Activated CD4-positive, alpha-beta T cell treated with anti-CD3 and anti-CD28 coated beads, Interleukin-10, Interleukin-2, amounts not matched to agents 100 ng/mL and 50 ng/mL, durations not matched to agents 16 hours and 8 hours (primary cell): Measurements from ENCODE around the gene CEP295NL.
A peak's percentile ranks its signal among the peaks of the same experiment; 100 is the strongest.
"Not testable (repeated sequence)": the region's sequence is repeated elsewhere in the genome, so short reads cannot be mapped to it uniquely, and the experiment has no call there.

ENCODE experiments used
- DNase-seq: peaks from one replicate; pipeline ENCODE4 v3.0.0-alpha.2; 2020

Gene CEP295NL

DNA sequence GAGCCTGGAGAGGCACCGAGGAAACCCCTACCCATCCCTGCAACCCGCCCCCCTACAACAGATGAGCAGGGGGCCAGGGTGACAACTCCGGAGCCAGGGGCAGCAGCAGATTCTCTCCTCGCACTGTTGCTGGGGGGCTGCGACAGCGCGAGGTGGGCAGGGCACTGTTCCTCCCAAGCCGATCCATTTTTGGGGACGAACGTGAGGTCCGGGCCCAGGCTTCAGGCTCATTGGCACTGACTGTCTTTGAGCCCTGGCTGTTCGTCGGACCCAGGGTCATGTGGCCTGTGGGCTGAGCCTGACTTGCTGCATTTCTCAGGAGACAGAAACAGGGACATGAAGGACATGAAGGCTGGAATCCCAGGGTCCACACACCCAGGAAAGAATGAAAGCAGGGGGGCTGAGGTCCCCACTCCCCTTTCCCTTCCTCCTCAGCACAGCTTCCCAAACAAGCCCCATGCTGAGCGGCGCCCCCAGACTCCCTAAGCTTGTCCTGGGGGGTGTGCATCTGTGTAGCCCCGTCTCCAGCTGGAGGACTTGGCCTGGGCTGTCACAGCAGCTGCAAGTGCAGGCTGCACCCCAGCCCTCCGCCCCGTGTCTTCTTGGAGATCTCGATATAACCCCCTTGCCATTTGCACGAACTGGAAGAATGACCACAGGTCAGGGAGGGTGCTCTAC, 18.7 kb downstream of the CEP295NL start:
- no peak for DNase-seq

DNA sequence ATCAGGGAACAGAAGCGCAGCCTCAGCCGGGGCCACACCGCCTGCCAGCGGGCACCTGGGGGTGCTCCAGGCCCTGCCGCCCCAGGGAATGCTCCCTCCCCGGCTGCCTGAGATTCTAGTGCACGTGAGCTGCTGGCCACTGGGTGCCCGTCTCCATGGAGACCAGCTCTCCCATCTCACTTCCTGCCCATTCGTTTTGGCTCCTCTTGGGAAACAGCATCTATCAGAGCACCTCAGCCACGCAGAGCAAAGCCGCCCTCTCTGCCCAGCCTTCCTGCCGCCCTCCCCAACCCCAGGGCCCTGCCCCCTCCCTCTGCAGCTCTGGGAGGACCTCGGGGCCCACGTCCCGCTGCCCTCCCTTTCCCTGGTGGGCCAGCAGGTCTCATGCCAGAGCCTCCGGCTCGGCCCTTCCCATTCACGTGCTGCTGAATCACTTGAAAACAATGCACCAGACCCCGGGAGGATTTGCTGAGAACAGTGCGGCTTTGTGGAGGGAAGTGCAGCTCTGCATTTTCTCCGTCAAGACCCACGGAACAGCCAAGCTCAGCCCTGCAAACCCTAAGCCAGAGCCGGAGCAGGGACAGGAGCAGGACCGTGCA, 19.4 kb downstream of the CEP295NL start:
- no peak for DNase-seq

DNA sequence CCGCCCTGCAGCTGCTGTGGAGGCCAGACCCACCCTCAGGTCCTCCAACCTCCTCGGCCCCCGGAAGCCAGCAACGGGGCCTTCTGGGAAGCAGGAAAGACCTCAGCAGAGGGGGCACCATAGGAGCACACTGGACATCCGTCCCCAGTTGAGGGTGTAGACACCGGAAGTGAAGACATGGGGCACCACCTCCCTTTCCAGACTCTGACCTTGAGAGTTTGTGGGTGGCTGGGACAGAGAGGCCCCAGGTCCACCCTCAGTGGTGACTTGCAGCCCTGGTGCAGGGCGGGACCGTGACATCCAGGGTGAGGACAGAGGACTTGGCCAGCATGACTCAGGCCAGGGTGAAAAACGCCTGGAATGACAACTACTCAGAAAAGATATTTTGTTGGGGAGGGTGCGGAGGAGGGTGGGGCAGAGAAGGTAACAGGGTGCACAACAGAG, 19.9 kb downstream of the CEP295NL start:
- DNase-seq = no peak

DNA sequence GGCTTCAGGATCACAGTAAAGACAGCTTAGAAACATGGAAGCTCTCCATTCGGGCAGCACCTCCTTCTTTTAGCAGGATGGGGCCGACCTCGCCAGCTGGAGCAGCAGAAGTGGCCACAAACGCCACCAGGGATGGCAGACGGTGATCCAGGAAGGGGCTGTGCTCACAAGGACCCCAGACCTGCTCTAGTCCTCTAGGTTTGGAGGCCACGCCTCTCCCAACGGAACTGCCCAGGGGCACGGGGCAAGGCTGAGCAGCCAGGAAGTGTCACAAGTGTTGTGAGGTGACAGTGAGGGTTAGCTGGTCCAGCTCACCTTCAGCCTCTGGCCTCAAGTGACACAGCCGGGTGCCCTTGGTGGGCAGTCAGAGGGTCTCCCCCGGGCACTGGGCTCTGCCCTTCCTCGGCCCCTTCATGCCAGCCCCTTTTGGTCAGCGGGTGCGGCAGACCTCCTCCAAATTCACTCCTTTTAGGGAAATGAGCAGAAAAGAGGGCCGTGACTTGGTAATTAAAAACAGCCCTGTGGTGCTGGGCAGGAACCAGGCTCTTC, 20.4 kb downstream of the CEP295NL start:
- no peak for DNase-seq

DNA sequence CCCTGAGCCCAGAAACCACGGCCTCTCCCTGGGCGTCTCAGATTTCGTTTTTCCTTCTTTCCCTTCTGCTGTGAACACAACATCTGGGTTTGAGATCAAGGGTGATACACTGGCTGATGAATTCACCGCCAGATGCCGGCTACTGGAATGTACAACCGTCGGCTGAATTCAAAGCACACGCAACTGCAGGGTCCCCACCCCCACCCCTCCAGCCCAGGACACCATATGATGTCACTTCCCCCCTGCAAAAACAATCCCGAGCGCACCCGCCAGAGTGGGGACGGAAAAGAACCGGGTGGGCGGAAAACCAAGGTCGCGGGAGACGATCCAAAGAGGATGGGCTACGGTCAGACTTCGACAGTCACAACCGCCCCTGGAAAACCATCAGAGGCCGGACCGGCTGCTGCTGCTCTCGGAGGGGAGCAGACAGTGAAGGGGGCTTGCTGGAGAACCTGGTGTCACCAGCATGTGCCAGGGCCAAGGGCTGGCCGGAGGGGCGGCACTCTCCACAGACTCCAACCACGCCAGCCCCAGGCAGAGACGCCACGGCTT, 23.3 kb downstream of the CEP295NL start:
- DNase-seq = peak; percentile 32

DNA sequence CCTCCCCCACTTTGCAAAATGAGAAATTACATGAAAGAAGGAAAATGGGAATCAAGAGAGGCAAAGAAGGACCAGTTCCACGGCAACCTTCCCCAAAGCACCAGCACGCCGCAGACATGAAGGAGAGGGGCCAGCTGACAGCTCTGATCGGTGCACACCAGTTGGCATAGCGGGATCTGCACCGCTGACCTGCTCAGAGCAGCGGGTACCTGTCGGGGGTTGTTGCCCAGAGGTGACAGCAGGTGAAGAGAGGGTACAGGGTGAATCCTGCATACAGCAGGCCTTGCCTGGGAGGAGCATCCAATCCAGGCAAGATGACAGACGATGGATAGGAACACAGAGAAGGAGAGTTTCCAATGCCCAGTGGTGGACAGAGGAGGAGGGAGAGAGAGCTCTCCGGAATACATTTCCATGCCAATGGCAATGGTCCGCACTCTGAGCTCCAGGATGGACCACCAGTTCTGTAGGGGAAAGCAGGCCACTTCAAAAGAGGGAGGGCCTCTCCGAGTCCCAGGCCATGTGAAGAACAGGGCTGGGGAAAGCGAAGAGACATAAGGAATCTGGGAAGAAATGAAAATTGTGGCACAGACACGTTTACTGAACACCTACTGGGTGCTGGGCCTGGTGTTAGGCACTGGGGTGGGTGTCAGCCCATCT, 24.0 kb downstream of the CEP295NL start:
- no peak for DNase-seq

DNA sequence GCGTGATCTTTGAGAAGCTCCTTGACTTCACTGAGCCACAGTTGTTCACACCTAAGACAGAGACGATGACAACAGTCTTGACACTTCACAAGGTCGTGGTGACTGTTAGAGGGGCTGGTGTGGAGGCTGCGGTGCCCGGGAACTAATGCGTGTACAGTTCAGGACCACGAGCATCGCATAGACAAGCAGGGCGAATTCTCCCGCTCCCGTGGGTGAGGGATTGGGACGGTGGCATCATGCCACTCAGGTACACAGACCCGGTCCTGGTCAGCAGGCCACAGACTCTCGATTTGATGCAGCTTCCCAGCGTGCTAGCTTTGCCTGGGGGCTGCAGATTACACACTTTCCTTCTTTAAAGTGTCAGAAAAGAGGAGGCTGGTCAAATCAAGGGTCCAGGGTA, 24.7 kb downstream of the CEP295NL start:
- no peak for DNase-seq

DNA sequence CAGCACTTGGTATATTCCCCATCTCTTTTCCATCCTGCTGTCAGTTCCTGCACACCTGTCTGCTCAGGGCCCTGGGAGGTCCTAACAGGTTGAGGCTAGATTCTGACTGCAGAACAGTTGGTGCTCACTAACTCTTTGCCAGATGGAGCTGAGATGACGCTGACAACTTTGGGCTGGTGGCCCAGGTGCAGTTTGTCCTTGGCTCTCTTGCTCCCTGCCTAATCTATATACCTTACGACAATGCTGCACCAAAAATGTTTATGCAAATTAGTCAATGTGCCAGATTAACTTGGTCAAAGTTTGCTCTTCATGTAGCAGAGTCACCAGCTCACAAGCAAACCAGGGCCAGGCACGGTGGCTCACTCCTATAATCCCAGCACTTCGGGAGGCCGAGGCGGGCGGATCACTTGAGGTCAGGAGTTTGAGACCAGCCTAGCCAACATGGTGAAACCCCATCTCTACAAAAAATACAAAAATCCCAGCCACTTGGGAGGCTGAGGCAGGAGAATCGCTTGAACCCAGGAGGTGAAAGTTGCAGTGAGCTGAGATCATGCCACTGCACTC, 26.0 kb downstream of the CEP295NL start:
- DNase-seq = not testable (repeated sequence)

DNA sequence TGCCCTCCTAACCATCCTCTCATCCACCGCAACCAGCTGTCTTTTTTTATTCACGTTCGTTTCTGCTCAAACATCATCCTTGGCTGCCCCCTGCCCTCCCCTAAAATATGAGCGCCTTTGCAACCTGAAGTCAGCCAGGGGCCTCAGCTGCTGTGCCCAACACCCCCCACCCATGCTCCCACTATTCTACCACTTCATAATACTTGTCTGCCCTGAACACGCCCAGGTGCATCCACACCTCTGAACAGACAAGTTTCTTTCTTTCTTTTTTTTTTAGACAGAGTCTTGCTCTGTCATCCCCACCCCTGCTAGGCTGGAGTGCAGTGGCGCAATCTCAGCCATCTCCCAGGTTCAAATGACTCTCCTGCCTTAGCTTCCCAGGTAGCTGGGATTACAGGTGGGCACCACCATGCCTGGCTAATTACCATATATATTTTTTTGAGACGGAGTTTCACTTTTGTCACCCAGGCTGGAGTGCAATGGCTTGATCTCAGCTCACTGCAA, 26.9 kb downstream of the CEP295NL start:
- no peak for DNase-seq

DNA sequence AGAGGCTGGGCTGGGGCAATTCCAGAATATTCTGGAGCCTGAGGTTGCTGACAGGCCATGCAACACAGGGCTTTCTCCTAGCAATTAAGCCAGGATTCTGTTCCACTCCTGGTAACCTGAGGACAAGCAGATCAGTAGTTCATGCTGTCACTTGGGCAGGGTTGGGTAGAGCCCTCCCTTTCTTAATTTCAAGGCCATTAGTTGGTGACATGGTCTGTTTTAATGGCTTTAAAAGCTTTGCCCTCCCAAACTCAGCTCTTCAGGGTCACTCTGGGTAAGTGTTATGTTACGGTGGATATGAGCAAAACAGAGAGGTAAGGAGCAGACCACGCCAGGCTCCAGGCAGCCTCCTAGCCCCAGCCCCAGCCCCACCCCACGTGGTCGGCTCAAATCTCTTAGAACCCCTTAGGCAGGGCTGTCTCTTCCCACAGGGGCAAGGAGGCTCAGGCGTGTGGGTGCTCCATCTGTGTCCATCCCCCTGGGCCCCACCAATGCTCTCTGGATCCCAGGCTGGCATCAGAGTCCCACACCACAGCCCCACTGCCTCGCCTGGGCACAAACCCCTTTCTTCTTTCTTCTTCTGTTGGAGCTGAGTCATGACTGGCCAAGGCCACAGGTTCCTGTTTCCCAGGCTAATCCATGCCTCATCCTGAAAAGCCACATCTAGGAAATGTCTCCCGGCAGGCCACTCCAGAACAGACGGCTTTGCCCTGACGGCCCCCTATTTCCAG, 27.5 kb downstream of the CEP295NL start:
- DNase-seq = no peak

DNA sequence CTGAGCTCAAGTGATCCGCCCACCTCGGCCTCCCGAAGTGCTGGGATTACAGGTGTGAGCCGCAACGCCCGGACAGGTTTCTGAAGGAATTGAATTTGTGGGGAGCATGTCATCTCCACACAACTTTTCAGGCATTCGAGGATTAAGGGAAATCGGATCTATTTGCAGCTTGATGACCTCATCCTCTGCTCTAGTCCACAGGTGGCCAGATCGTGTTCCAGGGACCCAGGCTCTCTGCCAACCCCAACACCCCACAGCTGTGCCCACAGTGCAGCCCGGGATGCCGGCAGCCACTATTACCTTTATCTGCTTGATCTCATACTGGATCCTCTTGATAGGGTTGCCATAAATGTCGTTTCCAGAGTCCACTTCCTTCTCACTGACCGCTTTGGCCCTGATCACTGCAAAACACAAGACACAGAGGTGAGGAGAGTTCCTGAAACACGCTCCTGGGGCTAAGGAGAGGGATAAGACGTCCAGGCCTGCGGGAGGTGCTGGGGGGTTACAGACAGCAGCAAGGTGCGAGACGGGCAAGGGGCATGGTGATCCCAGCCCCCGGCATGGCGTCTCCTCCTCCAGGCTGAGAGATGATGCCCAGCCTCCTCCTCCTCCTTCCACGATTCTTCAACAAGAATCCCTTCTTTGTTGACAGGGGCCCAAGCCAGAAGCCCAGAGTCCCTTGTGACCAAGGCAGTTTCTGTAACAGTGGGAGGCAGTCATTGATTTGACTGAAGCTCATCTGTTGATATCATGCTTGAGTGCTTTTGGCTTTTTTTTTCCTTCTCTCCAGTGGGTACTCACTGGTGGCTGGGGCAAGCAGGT, 29.3 kb downstream of the CEP295NL start:
- DNase-seq = no peak

DNA sequence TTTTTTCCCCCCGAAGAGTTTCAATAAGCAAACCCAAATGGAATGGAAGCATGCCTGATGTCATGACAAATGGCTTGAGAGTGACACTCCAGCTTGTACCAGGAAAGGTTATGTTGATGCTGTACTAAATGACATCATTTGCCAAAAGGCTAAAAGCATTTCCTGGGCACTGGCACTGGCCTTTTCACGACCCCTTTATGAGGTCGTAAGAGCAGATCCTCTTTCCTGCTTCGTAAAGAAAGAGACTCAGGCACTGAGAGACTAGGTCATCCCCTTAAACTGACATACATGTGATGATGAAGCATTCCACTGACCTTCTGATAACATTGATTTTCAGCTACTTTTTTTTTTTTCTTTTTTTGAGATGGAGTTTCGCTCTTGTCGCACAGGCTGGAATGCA, 30.5 kb downstream of the CEP295NL start:
- DNase-seq = no peak

DNA sequence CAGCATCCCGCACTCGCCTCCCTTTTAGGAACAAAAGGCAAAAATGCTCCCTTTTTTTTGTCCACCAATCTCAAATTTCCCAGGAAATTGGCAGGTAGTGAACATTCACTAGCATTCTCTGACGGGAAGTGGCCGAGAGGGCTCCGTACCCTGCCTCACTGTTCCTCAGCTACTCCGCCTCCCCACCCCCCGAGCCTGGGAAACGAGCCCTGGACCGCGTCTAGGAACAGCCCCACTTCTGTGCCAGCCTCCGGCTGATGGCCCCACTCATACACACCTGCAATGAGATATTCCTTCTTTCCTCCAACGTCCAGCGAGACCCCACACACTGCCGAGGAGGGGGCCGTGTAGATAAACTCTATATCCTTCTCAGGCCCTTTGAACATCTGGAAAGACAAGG, 32.4 kb downstream of the CEP295NL start:
- DNase-seq = no peak

DNA sequence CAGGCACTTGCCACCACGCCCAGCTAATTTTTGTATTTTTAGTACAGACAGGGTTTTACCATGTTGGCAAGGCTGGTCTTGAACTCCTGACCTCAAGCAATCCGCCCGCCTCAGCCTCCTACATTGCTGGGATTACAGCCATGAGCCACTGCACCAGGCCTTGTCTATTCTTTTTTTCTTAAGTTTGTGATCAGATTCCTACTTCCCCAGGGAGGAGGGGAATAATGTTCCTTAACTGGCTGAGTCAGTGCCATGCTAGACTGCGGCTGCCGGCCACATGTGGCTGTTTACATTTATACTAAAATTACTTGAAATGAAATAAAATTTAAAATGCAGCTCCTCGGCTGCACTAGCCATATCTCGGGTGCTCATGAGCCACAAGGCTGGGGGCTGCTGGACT, 34.6 kb downstream of the CEP295NL start:
- no peak for DNase-seq

DNA sequence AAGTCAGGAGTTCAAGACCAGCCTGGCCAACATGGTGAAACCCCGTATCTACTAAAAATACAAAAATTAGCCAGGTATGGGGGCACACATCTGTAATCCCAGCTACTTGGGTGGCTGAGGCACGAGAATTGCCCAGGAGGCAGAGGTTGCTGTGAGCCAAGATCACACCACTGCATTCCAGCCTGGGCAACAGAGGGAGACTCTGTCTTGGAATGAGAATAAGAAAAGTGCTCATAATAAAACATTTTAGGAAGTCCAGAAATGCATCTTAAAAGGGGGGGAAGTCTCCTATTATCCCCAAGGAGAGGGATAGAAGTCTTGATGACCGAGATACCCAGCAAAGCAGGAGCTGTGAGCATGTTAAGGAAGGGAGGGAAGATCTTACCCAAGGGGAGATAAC, 36.0 kb downstream of the CEP295NL start:
- DNase-seq = not testable (repeated sequence)

DNA sequence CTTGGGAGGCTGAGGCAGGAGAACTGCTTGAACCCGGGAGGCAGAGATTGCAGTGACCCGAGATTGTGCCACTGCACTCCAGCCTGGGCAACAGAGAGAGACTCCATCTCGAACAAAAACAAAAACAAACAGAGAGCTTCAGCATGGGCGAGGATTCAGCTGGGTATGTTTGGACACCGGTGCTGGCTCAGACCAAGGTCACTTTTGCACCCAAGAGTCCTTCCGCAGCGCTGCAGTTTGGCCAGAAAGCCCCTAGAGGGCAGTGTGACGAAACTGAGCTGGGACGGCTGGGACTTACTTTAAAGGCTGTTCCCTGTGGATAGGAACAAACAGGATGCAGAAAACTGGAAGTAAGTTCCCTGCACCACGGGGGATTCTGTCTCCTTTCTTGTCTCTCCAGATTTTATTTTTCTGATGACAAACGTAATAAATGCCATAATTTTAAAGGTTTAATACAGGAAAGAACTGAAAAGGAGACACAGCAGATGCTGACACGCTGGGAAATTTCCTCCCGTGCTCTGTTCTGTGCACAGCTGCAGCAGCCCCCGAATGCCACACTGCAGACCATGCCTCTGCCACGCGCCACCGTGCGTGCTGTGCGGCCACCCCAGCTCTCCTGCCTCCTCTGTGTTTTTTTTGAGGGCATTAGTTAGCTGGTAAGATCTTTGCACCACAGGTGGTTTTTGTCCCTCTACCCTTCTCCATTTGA, 37.2 kb downstream of the CEP295NL start:
- DNase-seq = peak; percentile 72

DNA sequence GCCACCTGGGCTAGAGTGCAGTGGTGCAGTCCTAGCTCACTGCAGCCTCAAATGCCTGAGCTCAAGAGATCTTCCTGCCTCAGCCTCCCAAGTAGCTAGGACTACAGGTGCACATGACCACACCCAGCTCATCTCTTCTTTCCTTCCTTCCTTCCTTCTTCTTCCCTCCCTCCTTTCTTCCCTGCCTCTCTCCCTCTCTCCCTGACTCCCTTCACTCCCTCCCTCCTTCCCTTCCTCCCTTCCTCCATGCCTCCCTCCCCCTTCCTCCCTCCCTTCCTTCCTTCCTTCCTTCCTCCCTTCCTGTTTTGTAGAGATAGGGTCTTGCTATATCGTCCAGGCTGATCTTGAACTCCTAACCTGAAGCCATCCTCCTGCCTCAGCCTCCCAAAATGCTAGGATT, 38.9 kb downstream of the CEP295NL start:
- no peak for DNase-seq

DNA sequence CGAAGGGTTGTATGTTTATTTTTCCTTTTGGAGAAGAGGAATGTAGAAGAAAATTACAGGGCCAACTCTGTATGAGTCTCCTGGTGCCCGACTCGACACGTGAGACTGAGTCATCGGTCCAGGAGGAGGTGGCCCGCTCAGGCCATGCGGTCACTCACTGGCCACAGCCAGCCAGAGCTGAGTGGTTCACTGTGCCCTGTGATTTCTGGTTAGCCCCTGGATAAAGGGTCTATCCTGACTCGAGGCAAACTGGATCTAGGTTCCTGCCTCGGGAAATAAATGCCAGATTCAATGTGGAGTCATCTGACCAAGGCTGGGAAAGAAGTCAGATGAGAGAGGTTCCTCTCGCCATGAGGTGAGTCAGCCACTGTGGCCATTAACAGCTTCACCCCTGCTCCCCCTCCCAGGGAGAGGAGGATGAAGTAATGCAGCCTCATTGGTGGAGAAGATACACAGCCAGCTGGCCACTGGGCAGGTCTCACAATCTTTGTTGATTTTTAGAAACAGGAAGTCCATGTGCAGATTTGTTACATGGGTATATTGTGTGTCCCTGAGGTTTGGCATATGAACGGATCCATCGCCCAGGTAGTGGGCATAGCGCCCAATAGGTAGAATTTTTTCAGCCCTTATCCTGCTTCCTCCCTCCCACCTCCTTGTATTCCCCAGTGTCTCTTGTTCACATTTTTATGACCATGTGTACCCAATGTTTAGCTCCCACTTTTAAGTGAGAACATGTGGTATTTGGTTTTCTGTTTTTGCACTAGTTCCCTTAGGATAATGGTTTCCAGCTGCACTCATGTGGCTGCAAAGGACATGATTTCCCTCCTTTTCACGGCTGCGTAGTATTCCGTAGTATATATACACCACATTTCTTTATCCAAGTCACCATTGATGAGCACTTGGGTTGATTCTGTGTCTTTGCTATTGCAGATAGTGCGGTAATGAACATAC, 40.7 kb downstream of the CEP295NL start:
- DNase-seq = no peak

DNA sequence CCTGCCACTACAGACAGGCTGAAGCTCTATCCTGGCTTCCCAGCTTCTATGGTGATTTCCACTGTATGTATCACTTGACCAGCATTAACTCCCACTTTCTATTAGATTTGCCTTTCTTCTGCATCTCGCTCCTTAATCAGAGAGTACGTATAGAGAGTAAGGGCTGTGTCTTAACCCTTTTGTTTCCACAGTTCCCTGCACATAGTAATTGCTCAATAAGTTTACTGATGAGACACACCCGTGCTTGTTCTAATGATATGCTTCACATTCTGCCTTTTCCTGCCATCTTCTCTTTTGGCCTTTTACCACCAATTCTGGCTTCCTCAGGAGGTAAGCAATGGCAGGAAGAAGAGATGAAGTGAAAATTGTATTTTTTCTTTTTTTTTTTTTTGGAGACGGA, 41.8 kb downstream of the CEP295NL start:
- no peak for DNase-seq

DNA sequence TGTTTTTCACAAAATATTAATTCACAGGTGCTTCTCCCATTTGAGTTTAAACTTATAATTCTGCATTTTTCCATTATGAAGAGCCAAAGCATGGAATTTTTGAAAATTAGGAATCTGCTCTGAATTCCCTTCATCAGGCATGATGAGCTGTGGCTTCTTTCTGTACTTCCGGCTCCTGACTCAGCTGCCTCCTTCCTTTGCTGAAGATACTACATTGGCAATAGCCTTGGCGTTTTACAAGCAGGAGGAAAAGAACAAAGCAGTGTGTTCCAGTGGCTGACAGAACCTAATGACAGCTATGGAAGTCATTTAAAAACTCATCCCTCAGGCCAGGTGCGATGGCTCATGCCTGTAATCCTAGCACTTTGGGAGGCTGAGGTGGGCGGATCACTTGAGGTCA, 44.0 kb downstream of the CEP295NL start:
- no peak for DNase-seq
